ENCODE measurements around the gene CPS1.

GRCh38 chr2:210599476-210599875, 43.1 kb downstream of the CPS1 start:
- TF ChIP-seq CTCF (IDR thresholded peaks at IDR 0.05) (no peak), POLR2AphosphoS5 (IDR thresholded peaks at IDR 0.05) (no peak)

Measured in gastroesophageal sphincter (tissue), 3 donors.